Osteoblast (primary cell): ENCODE data around the gene MACF1. TPM values are rescaled to one million over a fixed set of nuclear protein-coding genes. Genes with fewer than 3 reads are reported as not detected.
"Not testable (repeated sequence)": the region's sequence is repeated elsewhere in the genome, so short reads cannot be mapped to it uniquely, and the experiment has no call there.

Experiments used
- DNase-seq: peaks from one replicate; pipeline ENCODE4 v3.0.0; 2011; ENCODE audit warnings: low spot score, mixed read lengths; ENCODE audit not compliant: insufficient read length; ENCODE audit errors: missing footprints
- H2AFZ ChIP-seq: 2 replicates; pipeline ENCODE4 v1.6.0; 2011; ENCODE audit warnings: mild to moderate bottlenecking, low read length
- H3K27ac ChIP-seq: 2 replicates; pipeline ENCODE4 v1.5.1; 2011; ENCODE audit warnings: mild to moderate bottlenecking, low read depth, low read length, moderate library complexity
- H3K27me3 ChIP-seq: 2 replicates; pipeline ENCODE4 v1.6.0; 2012; ENCODE audit warnings: mild to moderate bottlenecking, control low read depth, inconsistent platforms, low read length, moderate library complexity; ENCODE audit not compliant: insufficient read depth
- H3K36me3 ChIP-seq: 2 replicates; pipeline ENCODE4 v1.5.1; 2011; ENCODE audit warnings: mild to moderate bottlenecking, low read length, control low read depth, moderate library complexity; ENCODE audit not compliant: insufficient read depth
- H3K4me1 ChIP-seq: 2 replicates; pipeline ENCODE4 v1.5.1; 2011; ENCODE audit warnings: mild to moderate bottlenecking, low read length, control low read depth, moderate library complexity; ENCODE audit not compliant: insufficient read depth
- H3K4me2 ChIP-seq: 2 replicates; pipeline ENCODE4 v1.6.0; 2011; ENCODE audit warnings: mild to moderate bottlenecking, low read length; ENCODE audit not compliant: insufficient read depth
- H3K4me3 ChIP-seq: fragments of 200-600 bp; sonication (generic); 3 replicates; pipeline ENCODE4 v1.5.1; 2012; ENCODE audit warnings: mild to moderate bottlenecking, low read length, inconsistent platforms; ENCODE audit not compliant: insufficient read depth
- H3K79me2 ChIP-seq: 2 replicates; pipeline ENCODE4 v1.6.0; 2012; ENCODE audit warnings: mild to moderate bottlenecking, low read length, control low read depth, inconsistent platforms; ENCODE audit not compliant: insufficient read depth
- H3K9me3 ChIP-seq: 2 replicates; pipeline ENCODE4 v1.5.1; 2011; ENCODE audit warnings: low read depth, low read length, control low read depth
- H4K20me1 ChIP-seq: 2 replicates; pipeline ENCODE4 v1.6.0; 2012; ENCODE audit warnings: mild to moderate bottlenecking, low read length, control low read depth; ENCODE audit not compliant: insufficient read depth
- total RNA-seq: library from RNA; depleted of rRNA; stranded (reverse); fragments of >200 nt; gene quantifications from 2 replicates; pipeline ENCODE4 v1.2.3, GENCODE V29; 2012
- TF ChIP-seq, protein P1 (sequence below): IDR thresholded peaks from 2 replicates; pipeline ENCODE4 v1.5.1; 2011; ENCODE audit warnings: mild to moderate bottlenecking, low read depth, low read length, moderate library complexity; ENCODE audit errors: extremely low read depth

Gene MACF1
- total RNA-seq, 1 donor = 424 TPM

DNA sequence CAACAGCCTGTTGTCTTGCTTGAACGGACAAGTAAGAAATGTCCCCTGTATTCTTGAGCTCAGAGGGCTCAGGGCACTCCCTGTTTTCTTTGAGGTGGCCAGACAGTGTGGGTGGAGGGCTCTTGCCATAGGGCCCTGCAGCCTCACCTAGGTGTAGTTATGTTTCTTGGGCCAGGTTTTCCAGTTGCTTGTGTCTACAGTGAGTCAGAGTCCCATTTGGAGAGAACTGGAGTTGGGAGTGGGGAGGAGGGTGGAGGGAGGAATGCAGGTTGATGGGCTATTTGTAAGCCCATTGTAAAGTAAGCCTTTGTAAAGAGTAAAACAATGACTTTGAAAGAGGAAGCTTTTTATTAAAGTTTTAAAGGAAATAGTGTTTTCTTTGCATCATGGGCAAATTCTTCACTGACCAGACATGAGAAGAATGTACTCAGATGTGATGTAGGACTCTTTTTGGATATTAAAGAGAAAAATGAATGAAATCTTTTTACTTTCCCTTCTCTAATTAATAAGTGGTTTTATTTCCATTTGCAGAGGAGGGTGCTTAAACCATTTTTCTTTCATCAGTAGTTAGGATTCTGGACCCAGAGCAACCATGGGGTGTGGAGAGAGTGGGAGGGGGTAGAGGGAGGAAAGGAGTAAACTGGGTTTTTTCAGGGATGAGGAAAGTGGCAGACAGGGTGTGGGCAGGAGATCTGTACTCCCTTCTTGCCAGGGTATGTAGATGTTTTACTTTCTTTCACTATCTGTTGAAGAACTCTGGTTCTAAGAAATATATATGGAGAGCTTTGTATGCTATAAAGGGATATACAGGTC is 45.1 kb upstream of the MACF1 start:
- TF ChIP-seq, protein P1, sequence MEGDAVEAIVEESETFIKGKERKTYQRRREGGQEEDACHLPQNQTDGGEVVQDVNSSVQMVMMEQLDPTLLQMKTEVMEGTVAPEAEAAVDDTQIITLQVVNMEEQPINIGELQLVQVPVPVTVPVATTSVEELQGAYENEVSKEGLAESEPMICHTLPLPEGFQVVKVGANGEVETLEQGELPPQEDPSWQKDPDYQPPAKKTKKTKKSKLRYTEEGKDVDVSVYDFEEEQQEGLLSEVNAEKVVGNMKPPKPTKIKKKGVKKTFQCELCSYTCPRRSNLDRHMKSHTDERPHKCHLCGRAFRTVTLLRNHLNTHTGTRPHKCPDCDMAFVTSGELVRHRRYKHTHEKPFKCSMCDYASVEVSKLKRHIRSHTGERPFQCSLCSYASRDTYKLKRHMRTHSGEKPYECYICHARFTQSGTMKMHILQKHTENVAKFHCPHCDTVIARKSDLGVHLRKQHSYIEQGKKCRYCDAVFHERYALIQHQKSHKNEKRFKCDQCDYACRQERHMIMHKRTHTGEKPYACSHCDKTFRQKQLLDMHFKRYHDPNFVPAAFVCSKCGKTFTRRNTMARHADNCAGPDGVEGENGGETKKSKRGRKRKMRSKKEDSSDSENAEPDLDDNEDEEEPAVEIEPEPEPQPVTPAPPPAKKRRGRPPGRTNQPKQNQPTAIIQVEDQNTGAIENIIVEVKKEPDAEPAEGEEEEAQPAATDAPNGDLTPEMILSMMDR = no peak
- H3K4me1 ChIP-seq = peaks cover 55% of the 10 kb centered on the region
- DNase-seq = no peak
- peaks cover 77% of the 10 kb centered on the region for H3K79me2 ChIP-seq
- no peaks in the 10 kb centered on the region for H3K36me3 ChIP-seq
- peak overlapping the region; percentile 65 for H3K27ac ChIP-seq
- no peak overlapping the region for H2AFZ ChIP-seq
- peak overlapping the region; percentile 39 for H3K4me3 ChIP-seq
- H3K4me2 ChIP-seq = peak overlapping the region; percentile 68
- H4K20me1 ChIP-seq = peaks cover 25% of the 10 kb centered on the region
- H3K9me3 ChIP-seq = no peaks in the 10 kb centered on the region
- H3K27me3 ChIP-seq = no peaks in the 10 kb centered on the region

DNA sequence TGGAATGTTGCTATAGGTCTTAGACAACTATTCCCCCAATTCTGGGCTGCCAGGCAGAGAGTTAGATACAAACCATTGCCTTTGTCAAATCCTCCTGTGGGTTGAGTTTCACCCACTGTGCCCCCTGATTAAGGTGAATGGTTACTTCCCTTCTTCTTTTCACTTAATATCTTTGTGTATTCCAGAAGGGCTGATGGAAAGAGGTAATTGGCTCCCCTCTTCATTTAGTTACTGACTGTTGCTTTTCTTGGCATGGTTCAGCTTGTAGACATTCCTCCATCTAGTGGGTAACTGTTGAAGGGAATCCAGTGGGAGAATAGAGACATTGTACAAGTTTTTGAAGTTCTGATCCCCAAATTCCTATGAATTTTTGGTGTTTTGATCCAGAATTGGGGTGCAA is 43.8 kb upstream of the MACF1 start:
- H3K36me3 ChIP-seq = no peaks in the 10 kb centered on the region
- peak overlapping the region; percentile 30 for H3K4me2 ChIP-seq
- no peaks in the 10 kb centered on the region for H3K27me3 ChIP-seq
- H4K20me1 ChIP-seq = peaks cover 36% of the 10 kb centered on the region
- TF ChIP-seq, protein P1 = peak; percentile 28
- no peak overlapping the region for H2AFZ ChIP-seq
- peaks cover 56% of the 10 kb centered on the region for H3K4me1 ChIP-seq
- H3K79me2 ChIP-seq = peaks cover 89% of the 10 kb centered on the region
- H3K9me3 ChIP-seq = no peaks in the 10 kb centered on the region
- H3K4me3 ChIP-seq = peak overlapping the region; percentile 16
- DNase-seq = no peak
- H3K27ac ChIP-seq = peak overlapping the region; percentile 43

DNA sequence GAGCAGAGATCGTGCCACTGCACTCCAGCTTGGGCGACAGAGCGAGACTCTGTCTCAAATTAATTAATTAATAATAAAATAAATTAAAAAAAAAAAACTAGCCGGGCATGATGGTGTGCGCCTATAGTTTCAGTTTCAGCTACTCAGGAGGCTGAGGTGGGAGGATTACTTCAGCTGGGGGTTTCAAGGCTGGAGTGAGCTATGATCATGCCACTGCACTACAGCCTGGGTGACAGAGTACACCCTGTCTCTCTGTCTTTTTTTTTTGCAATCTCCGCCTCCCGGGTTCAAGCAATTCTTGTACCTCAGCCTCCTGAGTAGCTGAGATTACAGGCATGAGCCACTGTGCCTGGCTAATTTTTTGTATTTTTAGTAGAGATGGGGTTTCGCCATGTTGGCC is 42.7 kb upstream of the MACF1 start:
- Histone ChIP-seq H3K4me1 (peaks cover 59% of the 10 kb centered on the region), H3K79me2 (peaks cover 91% of the 10 kb centered on the region), H4K20me1 (peaks cover 36% of the 10 kb centered on the region)
- DNase-seq, H3K27me3 ChIP-seq, H3K4me3 ChIP-seq, H3K27ac ChIP-seq, H3K4me2 ChIP-seq, H3K9me3 ChIP-seq, H2AFZ ChIP-seq, H3K36me3 ChIP-seq: not testable (repeated sequence)

DNA sequence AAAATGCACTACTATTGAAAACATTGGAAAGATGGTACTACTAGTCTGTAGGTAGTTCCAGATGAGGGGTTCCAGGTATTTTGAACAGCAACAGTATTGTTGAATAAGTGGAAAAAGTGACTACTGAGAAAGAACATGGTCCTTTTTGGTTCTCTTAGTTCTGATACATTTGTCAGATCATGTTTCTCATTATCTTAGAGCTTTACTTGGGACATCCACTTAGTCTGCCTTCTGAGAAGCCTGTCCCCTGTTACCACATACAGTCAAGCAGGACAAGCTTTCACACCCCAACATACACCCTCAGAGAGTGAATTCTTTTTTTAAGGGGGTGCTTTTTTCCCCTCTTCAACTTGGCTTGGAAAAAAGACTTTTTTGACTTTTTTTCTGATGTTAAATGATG is 41.0 kb upstream of the MACF1 start:
- H4K20me1 ChIP-seq = peaks cover 36% of the 10 kb centered on the region
- TF ChIP-seq, protein P1 = no peak
- no peaks in the 10 kb centered on the region for H3K9me3 ChIP-seq
- peaks cover 83% of the 10 kb centered on the region for H3K79me2 ChIP-seq
- no peaks in the 10 kb centered on the region for H3K27me3 ChIP-seq
- H3K36me3 ChIP-seq = no peaks in the 10 kb centered on the region
- no peak for DNase-seq
- no peak overlapping the region for H3K4me3 ChIP-seq
- no peak overlapping the region for H3K27ac ChIP-seq
- H2AFZ ChIP-seq = no peak overlapping the region
- no peak overlapping the region for H3K4me2 ChIP-seq
- H3K4me1 ChIP-seq = peaks cover 50% of the 10 kb centered on the region
